H1 (cell line): ENCODE results near the gene TAF6. TPM values are rescaled to one million over a fixed set of nuclear protein-coding genes. Genes with fewer than 3 reads are reported as not detected.
A peak's percentile ranks its signal among the peaks of the same experiment; 100 is the strongest.

Source experiments
- CHD7 ChIP-seq: fragments of 300-600 bp; sonication (generic); IDR thresholded peaks from 2 replicates; pipeline ENCODE4 v1.7.1; 2012; ENCODE audit warnings: low read length, moderate library complexity, mild to moderate bottlenecking, inconsistent platforms; ENCODE audit not compliant: insufficient replicate concordance
- HDAC2 ChIP-seq, 2 experiments: fragments of 300-600 bp in 1 of 2; sonication (generic) in 1 of 2; IDR thresholded peaks; 2 replicates each; pipeline ENCODE4 v1.6.1; 2011 to 2012; ENCODE audit warnings: low read depth in 2 of 2, low read length in 2 of 2, mild to moderate bottlenecking in 2 of 2, moderate library complexity in 2 of 2, borderline replicate concordance in 1 of 2, inconsistent platforms in 1 of 2
- KDM5A ChIP-seq: fragments of 200-600 bp; IDR thresholded peaks from 2 replicates; pipeline ENCODE4 v1.7.1; 2012; ENCODE audit warnings: mild to moderate bottlenecking, low read length, inconsistent platforms, mixed read lengths
- NANOG ChIP-seq: IDR thresholded peaks from 2 replicates; pipeline ENCODE4 v1.6.1; 2011; ENCODE audit warnings: low read length, low read depth, mild to moderate bottlenecking, inconsistent platforms; ENCODE audit not compliant: insufficient read depth, poor library complexity, severe bottlenecking
- NRF1 ChIP-seq: IDR thresholded peaks from 2 replicates; pipeline ENCODE4 v1.6.1; 2011; ENCODE audit warnings: mild to moderate bottlenecking, low read depth, low read length, improper control_type of control experiment
- RXRA ChIP-seq: IDR thresholded peaks from 2 replicates; pipeline ENCODE4 v1.6.1; 2011; ENCODE audit warnings: low read depth, mild to moderate bottlenecking, low read length, moderate library complexity; ENCODE audit not compliant: insufficient read depth
- polyA plus RNA-seq, 7 experiments: library from polyadenylated mRNA; depleted of rRNA in 3 of 7; stranded (reverse) in 5 of 7; unstranded in 2 of 7; fragments of >200 nt in 5 of 7; fragments of 200-250 nt in 2 of 7; gene quantifications; 1 replicate in 5 of 7; 2 replicates in 1 of 7; 4 replicates in 1 of 7; pipeline versions ENCODE4 v1.2.1 to v1.2.3, GENCODE V29; 2011 to 2013; ENCODE audit warnings: missing spikeins in 2 of 7, mixed read lengths in 2 of 7
- total RNA-seq: library from RNA; stranded (reverse); fragmentation: NEBNext Ultra II Directional; extraction: Animal tissue kit (Norgen Biotek cat#: 25700); gene quantifications from 2 replicates; pipeline ENCODE4 v1.2.1, GENCODE V29; 2021
- TF ChIP-seq, protein P1 (sequence below): IDR thresholded peaks from 2 replicates; pipeline ENCODE4 v1.6.1; 2012; ENCODE audit warnings: inconsistent platforms

The TAF6 gene
- total and polyA plus RNA-seq, 2 of the 8 experiments (the other 6 are each of a cell fraction or from before 2014, with no cell fraction given): 66.7 to 101 TPM

DNA sequence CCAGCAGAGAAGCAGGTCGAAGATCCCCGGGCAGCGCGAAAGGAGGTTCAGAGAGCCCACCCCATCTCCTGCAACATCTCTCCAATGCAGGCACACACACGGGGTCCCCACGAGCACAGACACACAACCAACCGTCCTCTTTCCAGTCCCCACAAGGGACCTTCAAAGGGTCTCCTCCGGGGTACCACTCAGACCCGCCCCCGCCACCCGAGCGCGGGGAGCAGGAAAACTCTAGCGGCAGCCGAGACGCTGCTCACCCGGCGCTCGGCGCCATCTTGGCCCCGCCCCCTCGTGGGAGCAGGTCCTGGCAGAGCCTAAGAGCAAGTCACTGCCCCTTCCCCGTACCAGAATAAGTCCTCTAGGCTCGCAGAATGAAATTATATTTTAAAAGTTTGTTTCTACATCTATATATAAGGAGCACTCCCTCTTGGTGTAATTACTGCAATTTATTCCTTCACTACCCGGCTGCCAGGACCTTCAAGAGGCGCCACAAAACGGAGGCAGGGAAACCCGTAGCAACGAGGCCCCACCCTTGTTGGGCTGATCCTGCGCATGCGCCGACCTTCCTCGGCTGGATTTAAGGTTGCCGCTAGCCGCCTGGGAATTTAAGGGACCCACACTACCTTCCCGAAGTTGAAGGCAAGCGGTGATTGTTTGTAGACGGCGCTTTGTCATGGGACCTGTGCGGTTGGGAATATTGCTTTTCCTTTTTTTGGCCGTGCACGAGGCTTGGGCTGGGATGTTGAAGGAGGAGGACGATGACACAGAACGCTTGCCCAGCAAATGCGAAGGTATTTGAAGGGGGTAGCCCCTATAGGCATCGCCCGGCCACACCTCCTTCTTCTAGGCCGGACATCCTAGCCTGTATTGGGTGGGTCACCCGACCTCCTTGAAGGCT lies at the start of gene TAF6, which contains the start of gene CNPY4 (continued):
- TF ChIP-seq HDAC2 (IDR thresholded peaks at IDR 0.05; ENCODE audit: borderline replicate concordance in 1 of 2, low read depth in 2 of 2, low read length in 2 of 2) (peak; percentile 8 to 58; a peak in 2 of 4 replicates), NRF1 (peak; percentile 87), RXRA (no peak), NANOG (no peak), KDM5A (peak; percentile 84), CHD7 (no peak)
- TF ChIP-seq, protein P1, sequence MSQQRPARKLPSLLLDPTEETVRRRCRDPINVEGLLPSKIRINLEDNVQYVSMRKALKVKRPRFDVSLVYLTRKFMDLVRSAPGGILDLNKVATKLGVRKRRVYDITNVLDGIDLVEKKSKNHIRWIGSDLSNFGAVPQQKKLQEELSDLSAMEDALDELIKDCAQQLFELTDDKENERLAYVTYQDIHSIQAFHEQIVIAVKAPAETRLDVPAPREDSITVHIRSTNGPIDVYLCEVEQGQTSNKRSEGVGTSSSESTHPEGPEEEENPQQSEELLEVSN: 0 out of 2 replicates have a peak, but pooled peaks have one; percentile 9
